Muscle layer of duodenum (tissue), 2 donors: ENCODE measurements around the gene MS4A18.
A peak's percentile ranks its signal among the peaks of the same experiment; 100 is the strongest.

ENCODE experiments used
- H3K27ac ChIP-seq: one replicate; pipeline ENCODE4 v1.7.0; 2013; ENCODE audit warnings: mild to moderate bottlenecking, low read length
- H3K27me3 ChIP-seq: one replicate; pipeline ENCODE4 v1.7.0; 2013; ENCODE audit warnings: low read depth, mild to moderate bottlenecking, control low read depth, low read length
- H3K36me3 ChIP-seq, 2 donors: one replicate each; pipeline ENCODE4 v1.7.0; 2013; ENCODE audit warnings: low read length in 2 of 2, control low read depth in 1 of 2, mild to moderate bottlenecking in 1 of 2; ENCODE audit not compliant: insufficient read depth in 2 of 2, control insufficient read depth in 1 of 2
- H3K4me1 ChIP-seq, 2 donors: one replicate each; pipeline ENCODE4 v1.7.0; 2013; ENCODE audit warnings: low read length in 2 of 2, mild to moderate bottlenecking in 2 of 2, control low read depth in 1 of 2, moderate library complexity in 1 of 2; ENCODE audit not compliant: insufficient read depth in 2 of 2, control insufficient read depth in 1 of 2
- H3K4me3 ChIP-seq, 2 donors: one replicate each; pipeline ENCODE4 v1.7.0; 2013; ENCODE audit warnings: low read length in 2 of 2, low read depth in 1 of 2, mild to moderate bottlenecking in 1 of 2
- H3K9me3 ChIP-seq, 2 donors: one replicate each; pipeline ENCODE4 v1.7.0; 2013; ENCODE audit warnings: low read length in 2 of 2, control low read depth in 1 of 2, mild to moderate bottlenecking in 1 of 2; ENCODE audit not compliant: control insufficient read depth in 1 of 2
- donor health status: healthy.

The MS4A18 gene

DNA sequence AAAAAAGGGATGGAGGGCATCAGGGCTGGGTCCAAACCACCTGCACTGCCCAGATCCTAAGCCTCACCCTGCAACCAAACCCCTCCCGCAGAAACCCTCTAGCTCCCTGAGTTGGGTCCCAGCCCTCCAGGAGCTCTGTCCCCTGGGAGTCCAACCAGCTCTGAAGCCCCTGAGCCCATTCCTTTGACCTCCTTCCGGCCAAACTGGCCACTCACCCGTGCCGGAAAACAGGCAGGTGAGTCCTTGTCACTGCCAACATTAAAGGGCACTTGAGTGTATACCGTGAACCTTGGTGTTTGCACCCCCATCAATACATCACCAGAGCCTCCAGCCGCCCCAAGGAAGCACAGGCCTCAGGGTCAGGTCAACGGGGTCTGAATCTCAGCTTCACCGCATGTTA, 43.7 kb downstream of the MS4A18 start:
- Histone ChIP-seq H3K4me1 (no peaks in the 10 kb centered on the region), H3K4me3 (no peak overlapping the region), H3K27me3 (peaks cover 10% of the 10 kb centered on the region), H3K9me3 (no peaks in the 10 kb centered on the region), H3K36me3 (no peaks in the 10 kb centered on the region), H3K27ac (no peak overlapping the region)

DNA sequence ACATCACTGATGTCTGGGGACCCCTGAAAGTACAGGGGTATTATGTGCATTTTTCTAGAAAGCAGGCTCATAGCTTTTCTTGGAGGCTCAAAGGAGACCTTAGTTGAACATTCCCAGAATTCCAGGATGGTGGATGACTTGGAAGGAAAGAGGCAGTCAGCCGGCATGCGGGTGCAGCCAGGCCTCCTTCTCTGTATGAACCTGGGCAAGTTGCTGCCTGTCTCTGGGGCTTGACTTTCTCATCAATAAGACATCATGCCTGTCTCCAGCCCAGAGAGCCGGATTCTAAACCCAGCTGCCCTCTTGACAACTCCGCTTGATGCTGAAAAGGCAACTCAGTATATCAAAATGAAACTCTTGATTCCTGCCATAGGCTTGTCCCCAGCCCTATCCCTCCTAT, 44.8 kb downstream of the MS4A18 start:
- Histone ChIP-seq H3K27ac (no peak overlapping the region), H3K4me3 (no peak overlapping the region), H3K9me3 (no peaks in the 10 kb centered on the region), H3K4me1 (no peaks in the 10 kb centered on the region), H3K36me3 (no peaks in the 10 kb centered on the region), H3K27me3 (peaks cover 10% of the 10 kb centered on the region)

DNA sequence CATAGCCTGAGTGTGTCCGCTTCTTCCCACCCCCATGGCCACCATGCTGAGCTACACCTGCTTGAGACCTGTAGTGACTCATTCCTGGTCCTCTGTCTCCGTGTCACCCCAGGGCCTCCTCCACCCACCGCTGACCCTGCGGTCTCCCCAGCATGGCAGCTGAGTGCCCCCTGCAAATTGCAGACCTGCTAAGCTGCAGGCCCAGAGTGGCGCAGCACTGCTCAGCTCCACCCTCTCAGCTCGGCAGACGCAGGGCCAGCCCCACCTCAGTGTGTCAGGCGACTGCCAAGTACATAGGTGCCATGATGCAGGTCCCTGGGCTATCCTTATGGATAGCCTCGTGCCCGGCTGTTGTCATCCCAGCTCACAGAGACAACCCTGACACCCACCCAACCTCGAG, 45.3 kb downstream of the MS4A18 start:
- H3K27me3 ChIP-seq: peaks cover 10% of the 10 kb centered on the region
- no peaks in the 10 kb centered on the region for H3K36me3 ChIP-seq
- H3K27ac ChIP-seq: no peak overlapping the region
- no peaks in the 10 kb centered on the region for H3K4me1 ChIP-seq
- H3K4me3 ChIP-seq: no peak overlapping the region
- H3K9me3 ChIP-seq: no peaks in the 10 kb centered on the region

DNA sequence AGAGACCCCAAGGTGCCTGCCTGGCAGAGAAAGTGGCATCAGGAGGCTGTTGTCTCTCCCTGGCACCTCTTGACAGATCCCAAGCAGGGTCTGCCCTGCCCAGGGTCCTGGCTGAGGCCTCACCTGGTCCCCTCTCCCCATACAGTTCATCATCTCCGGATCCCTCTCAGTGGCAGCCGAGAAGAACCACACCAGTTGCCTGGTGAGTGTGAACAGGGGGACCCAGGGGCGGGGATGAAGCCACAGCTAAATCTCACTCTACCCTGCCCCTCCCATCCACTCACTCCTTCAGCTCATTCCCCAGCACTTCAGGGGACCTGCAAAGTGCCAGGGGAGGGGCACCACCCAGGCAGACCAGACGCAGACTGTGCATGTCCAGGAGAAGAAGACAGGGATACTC, 46.6 kb downstream of the MS4A18 start:
- Histone ChIP-seq H3K27me3 (peaks cover 10% of the 10 kb centered on the region), H3K9me3 (no peaks in the 10 kb centered on the region), H3K27ac (no peak overlapping the region), H3K4me3 (no peak overlapping the region), H3K36me3 (no peaks in the 10 kb centered on the region), H3K4me1 (no peaks in the 10 kb centered on the region)

DNA sequence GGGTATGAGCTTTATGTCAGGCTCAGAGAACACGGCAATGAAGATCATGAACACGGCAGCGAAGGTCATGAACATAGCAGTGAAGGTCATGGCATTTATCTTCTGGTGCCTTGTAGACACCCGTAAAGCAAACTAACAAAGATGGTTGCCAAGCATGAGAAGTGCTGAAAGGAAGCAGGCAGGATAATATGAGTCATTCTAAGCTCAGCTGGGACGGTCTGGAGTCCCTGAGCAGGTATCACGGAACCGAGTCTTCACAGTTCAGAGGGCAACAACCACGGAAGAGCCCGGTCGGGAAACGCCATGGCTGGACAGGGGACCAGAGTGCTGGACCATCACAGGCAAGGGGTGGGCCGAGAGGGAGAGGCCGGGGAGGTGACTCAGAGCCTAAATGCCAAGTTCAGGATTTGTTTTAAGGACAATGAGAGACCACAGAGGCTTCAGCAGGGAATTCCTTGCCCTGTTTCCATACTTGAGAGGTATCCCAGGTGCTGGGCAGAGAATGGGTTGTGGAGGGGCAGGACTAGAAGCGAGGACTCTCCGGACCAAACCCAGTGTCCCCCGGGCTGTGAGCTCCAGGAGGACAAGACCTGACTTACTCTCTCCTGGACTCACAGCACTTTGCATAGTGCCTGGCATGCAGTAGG, 47.5 kb downstream of the MS4A18 start:
- no peak overlapping the region for H3K27ac ChIP-seq
- H3K27me3 ChIP-seq: peaks cover 5% of the 10 kb centered on the region
- no peaks in the 10 kb centered on the region for H3K9me3 ChIP-seq
- no peak overlapping the region for H3K4me3 ChIP-seq
- H3K4me1 ChIP-seq: no peaks in the 10 kb centered on the region
- H3K36me3 ChIP-seq: no peaks in the 10 kb centered on the region

DNA sequence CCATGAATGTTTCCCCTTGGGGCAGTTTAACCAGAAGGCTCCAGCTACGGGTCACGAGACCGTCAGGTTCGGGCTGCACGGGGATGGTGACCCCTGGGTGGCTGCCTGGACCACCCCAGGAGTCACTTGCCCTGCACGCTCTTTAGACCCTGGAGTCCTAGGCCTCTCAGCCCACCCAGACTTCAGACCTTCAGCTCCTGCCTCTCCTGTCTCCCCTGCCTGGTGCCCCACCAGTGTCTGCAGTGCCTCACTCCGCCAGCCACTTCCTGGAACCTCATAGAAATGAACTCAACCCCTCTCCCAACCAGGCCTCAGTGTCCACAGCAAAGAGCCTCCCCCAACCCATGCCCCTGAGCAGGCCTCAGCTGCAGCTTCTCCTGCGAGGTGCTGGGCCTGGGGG, 48.1 kb downstream of the MS4A18 start:
- Histone ChIP-seq H3K36me3 (no peaks in the 10 kb centered on the region), H3K4me1 (no peaks in the 10 kb centered on the region), H3K9me3 (no peaks in the 10 kb centered on the region), H3K27ac (no peak overlapping the region), H3K4me3 (no peak overlapping the region), H3K27me3 (peaks cover 5% of the 10 kb centered on the region)

DNA sequence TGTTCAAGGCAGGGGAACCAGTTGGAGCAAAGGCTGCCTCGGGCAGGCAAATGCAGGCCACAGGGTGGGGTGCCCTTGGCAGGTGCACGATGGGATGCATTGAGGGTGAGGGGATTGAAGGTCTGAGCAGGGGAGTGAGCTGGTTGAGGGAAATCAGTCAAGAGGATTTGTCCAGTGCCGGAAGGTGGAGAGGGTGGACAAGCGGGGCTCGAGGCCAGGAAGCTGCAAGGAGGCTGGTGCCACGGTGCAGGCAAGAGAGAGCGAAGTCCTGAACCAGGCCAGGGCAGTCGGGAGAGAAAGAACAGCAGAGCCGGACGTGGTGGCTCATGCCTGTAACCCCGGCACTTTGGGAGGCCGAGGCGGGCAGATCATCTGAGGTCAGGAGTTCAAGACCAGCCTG, 50.2 kb downstream of the MS4A18 start:
- Histone ChIP-seq H3K36me3 (no peaks in the 10 kb centered on the region), H3K4me3 (no peak overlapping the region), H3K4me1 (no peaks in the 10 kb centered on the region), H3K27ac (no peak overlapping the region), H3K27me3 (peaks cover 1% of the 10 kb centered on the region), H3K9me3 (no peaks in the 10 kb centered on the region)

DNA sequence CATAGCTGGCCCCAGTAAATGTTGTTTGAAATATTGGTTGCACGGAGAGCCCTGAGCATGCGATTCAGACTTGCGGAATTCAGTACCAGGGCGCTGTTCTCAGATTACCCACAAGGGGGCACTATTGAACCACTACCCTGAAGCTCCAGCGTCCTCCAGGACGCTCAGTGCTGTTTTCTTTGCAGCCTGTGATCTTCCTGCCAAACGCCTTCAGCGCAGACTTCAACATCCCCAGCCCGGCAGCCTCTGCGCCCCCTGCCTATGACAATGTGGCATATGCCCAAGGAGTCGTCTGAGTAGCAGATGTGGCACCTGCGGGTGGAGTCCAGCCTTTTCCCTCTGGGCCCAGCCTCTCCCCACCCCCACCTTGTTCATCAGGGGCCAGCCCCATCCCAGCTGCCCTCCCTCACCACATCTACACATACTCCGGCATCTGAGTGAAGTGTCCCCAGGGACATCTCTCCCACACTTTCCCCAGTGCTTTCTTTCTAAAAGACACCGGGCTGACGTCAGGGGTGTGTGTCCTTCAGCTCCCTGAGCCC, 51.0 kb downstream of the MS4A18 start:
- H3K4me3 ChIP-seq: peak overlapping the region in 1 of 2 donors; percentile 27
- no peaks in the 10 kb centered on the region for H3K9me3 ChIP-seq

DNA sequence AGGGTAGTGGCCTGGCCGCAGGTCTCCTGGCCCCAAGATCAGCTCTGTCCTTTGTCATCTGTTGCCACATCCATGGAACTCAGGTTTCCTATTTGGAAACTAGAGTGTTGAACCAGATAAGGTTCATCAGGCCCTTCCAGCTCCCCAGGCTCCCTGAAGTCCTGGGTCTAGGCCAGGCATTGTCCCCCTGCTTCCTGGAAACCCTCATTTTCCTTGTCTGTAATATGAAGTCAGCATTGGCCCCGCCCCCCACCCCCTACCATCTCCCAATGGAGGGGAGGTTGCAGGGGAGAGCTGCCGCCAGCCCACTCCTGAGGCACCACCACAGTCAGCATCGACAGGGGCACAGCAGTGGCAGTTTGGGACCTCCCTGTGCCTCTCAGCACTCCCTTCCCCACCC, 51.6 kb downstream of the MS4A18 start:
- Histone ChIP-seq H3K27me3 (no peaks in the 10 kb centered on the region), H3K4me3 (no peak overlapping the region), H3K27ac (no peak overlapping the region)

More for the DNA sequence above, 51.0 kb downstream of the MS4A18 start:
- no peaks in the 10 kb centered on the region for H3K4me1 ChIP-seq
- no peaks in the 10 kb centered on the region for H3K36me3 ChIP-seq
- no peak overlapping the region for H3K27ac ChIP-seq
- no peaks in the 10 kb centered on the region for H3K27me3 ChIP-seq

DNA sequence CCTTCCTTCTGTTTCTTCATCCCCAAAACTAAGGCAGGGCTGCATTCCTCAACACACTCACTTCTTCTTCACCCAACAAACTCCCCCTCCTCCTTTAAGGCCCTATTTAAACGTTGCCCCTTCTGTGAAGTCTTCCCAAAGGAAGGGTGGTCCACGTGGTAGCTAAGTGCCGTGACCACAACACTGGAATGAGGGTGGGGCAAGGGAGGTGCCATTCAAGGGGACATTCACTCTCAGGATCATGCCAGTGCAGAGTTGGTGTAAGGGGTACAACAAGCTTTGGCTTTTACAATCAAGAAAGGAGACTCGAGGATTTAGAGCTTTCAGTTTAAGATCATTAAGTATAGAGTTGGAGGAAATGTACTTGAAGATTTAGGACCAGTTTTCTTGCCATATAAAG, 52.6 kb downstream of the MS4A18 start:
- Histone ChIP-seq H3K36me3 (no peaks in the 10 kb centered on the region), H3K4me1 (no peaks in the 10 kb centered on the region), H3K9me3 (no peaks in the 10 kb centered on the region), H3K4me3 (no peak overlapping the region), H3K27me3 (no peaks in the 10 kb centered on the region), H3K27ac (no peak overlapping the region)

More for the DNA sequence above, 51.6 kb downstream of the MS4A18 start:
- H3K36me3 ChIP-seq: no peaks in the 10 kb centered on the region
- H3K4me1 ChIP-seq: no peaks in the 10 kb centered on the region
- H3K9me3 ChIP-seq: no peaks in the 10 kb centered on the region

DNA sequence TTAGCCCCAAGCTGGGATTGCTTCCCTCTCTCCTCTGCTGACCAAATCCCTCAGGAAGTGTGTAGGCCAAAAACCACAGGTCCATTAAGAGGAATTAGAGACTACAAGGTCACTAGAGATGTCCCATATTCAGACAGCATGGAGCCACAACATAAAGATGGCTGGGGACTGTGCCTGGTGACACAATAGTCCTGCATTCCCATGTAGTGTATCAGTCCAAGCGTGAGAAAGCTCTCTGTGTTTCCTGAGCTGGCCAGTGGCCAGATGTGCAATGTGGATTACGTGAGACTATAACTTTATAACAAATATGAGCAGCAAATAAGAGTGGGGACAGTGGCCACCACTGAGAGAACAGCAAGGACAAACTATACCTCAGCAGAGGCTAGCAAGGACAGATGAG, 53.1 kb downstream of the MS4A18 start:
- Histone ChIP-seq H3K27me3 (no peaks in the 10 kb centered on the region), H3K36me3 (no peaks in the 10 kb centered on the region), H3K9me3 (no peaks in the 10 kb centered on the region), H3K4me3 (no peak overlapping the region), H3K27ac (no peak overlapping the region), H3K4me1 (no peaks in the 10 kb centered on the region)

DNA sequence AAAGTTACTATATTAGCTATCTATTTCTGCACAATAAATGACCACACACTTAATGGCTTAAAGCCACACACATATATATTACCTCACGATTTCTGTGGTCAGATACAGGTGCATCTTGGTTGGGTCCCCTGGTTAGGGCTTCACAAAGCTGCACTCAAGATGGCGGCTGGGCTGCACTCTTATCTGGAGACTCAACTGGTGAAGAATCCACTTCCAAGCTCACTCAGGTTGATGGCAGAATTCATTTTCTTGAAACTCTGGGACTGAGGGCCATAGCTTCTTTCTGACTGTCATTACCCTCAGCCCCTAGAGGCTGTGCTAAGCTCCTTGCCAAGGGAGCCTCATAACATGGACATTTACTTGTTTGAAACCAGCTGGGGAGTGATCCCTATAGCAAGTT, 55.5 kb downstream of the MS4A18 start:
- Histone ChIP-seq H3K27ac (no peak overlapping the region), H3K4me3 (no peak overlapping the region), H3K36me3 (no peaks in the 10 kb centered on the region), H3K27me3 (no peaks in the 10 kb centered on the region), H3K4me1 (peaks cover 0 to 2% of the 10 kb centered on the region in 2 donors), H3K9me3 (no peaks in the 10 kb centered on the region)
